ENCODE results near the gene RXYLT1.

RXYLT1 gene

DNA sequence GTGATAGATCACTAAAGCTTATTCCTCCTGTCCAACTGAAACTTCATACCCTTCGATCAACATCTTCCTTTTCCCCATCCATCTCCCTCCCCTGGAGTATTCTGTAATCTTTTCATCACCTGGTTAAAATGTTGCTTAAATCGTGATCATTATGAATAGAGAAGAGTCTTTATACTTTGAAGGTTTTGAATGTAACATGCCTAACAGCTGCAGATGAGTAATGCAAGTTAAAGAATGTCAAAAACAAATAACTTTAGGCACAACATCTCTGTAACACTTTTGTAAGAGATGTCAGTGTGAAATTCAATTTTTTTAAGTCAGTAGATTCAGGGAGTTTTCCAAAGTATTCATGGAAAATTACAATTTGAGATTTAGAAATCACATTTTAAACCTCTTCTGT is 25.0 kb downstream of the RXYLT1 start:
- TF ChIP-seq CTBP1 (IDR thresholded peaks at IDR 0.05; ENCODE audit: borderline replicate concordance) (no peak), LEF1 (IDR thresholded peaks at IDR 0.05; ENCODE audit: borderline replicate concordance) (no peak), FOXM1 (IDR thresholded peaks at IDR 0.05; ENCODE audit: borderline replicate concordance) (no peak), ELF4 (IDR thresholded peaks at IDR 0.05) (no peak), ARNT (IDR thresholded peaks at IDR 0.05) (no peak), SP1 (IDR thresholded peaks at IDR 0.05) (no peak), SUZ12 (IDR thresholded peaks at IDR 0.05) (no peak), ZNF384 (IDR thresholded peaks at IDR 0.05) (no peak), FOXA1 (IDR thresholded peaks at IDR 0.05) (no peak), L3MBTL2 (conservative IDR thresholded peaks at IDR 0.05) (no peak), FOXK2 (IDR thresholded peaks at IDR 0.05) (no peak), HDGF (IDR thresholded peaks at IDR 0.05; ENCODE audit: borderline replicate concordance) (no peak)
- TF ChIP-seq, protein P1, sequence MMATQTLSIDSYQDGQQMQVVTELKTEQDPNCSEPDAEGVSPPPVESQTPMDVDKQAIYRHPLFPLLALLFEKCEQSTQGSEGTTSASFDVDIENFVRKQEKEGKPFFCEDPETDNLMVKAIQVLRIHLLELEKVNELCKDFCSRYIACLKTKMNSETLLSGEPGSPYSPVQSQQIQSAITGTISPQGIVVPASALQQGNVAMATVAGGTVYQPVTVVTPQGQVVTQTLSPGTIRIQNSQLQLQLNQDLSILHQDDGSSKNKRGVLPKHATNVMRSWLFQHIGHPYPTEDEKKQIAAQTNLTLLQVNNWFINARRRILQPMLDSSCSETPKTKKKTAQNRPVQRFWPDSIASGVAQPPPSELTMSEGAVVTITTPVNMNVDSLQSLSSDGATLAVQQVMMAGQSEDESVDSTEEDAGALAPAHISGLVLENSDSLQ (IDR thresholded peaks at IDR 0.05) = no peak
- CTCF ChIA-PET = no interaction called here
- DNase-seq (ENCODE audit: extremely low spot score) = no peak
- POLR2A ChIA-PET = no interaction called here

DNA sequence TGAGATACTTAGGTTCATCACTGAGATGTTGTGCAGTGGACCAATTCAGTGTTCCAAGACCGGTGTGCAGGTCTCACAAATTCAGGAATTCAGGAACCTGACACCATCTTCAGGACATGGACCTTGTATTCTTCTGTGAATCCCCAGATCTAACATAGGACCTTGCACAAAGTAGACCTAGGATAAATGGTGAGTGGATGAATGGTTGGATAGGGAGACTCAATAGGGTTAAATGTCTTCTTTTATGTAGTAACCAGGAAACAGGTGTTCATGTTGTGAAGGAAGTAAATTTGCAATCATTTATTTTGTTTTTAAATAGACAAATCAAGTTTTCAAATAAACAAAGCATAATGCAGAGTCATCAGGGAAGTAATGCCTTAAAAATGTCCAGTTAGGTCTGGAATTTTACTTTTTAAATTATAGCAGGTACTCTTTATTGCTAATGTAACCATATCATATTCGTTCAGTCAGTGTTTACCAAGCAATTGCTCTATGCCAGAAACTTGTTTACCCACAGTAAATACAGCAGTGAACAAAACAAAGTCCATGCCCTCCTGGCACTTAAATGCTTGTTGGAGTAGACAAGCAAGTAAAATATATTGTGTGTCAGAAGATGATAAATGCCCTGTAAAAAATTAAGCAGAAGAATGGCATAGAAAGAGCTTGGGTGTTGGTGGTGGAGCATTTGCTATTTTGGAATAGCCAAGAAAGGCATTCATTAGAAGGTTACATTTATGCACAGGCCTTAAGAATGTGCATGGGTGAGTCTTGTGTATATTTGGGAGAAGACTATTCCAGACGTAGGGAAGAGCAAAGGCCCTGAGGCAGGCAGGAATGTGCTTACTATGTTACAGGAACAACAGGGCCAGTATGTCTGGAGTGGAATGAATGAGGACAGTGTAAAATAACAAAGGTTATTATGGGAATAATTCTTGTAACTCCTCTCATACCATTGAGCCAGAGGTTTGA is 26.3 kb downstream of the RXYLT1 start:
- ChIA-PET CTCF (no interaction called here), POLR2A (no interaction called here)
- TF ChIP-seq ELF4 (IDR thresholded peaks at IDR 0.05) (no peak), HDGF (IDR thresholded peaks at IDR 0.05; ENCODE audit: borderline replicate concordance) (no peak), LEF1 (IDR thresholded peaks at IDR 0.05; ENCODE audit: borderline replicate concordance) (no peak), SUZ12 (IDR thresholded peaks at IDR 0.05) (no peak), ARNT (IDR thresholded peaks at IDR 0.05) (no peak), ZNF384 (IDR thresholded peaks at IDR 0.05) (no peak), L3MBTL2 (conservative IDR thresholded peaks at IDR 0.05) (no peak), NFRKB (IDR thresholded peaks at IDR 0.05) (no peak), SP1 (IDR thresholded peaks at IDR 0.05) (no peak), FOXA1 (IDR thresholded peaks at IDR 0.05) (no peak)
- TF ChIP-seq, protein P1 (IDR thresholded peaks at IDR 0.05) = no peak
- DNase-seq (ENCODE audit: extremely low spot score) = no peak

DNA sequence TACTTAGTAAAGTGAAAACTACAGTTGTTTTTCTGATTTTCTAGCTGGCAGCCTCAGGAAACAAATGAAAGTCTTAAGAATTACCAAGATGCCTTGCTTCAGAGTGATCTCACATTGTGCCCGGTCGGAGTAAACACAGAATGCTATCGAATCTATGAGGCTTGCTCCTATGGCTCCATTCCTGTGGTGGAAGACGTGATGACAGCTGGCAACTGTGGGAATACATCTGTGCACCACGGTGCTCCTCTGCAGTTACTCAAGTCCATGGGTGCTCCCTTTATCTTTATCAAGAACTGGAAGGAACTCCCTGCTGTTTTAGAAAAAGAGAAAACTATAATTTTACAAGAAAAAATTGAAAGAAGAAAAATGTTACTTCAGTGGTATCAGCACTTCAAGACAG is 28.9 kb downstream of the RXYLT1 start:
- TF ChIP-seq BHLHE40 (IDR thresholded peaks at IDR 0.05; ENCODE audit: borderline replicate concordance) (no peak), SUZ12 (IDR thresholded peaks at IDR 0.05) (no peak), HDGF (IDR thresholded peaks at IDR 0.05; ENCODE audit: borderline replicate concordance) (no peak), ARNT (IDR thresholded peaks at IDR 0.05) (no peak), LEF1 (IDR thresholded peaks at IDR 0.05; ENCODE audit: borderline replicate concordance) (no peak)
- TF ChIP-seq, protein P1 (IDR thresholded peaks at IDR 0.05) = no peak
- no peak for DNase-seq (ENCODE audit: extremely low spot score)
- POLR2A ChIA-PET = no interaction called here
- CTCF ChIA-PET = no interaction called here

DNA sequence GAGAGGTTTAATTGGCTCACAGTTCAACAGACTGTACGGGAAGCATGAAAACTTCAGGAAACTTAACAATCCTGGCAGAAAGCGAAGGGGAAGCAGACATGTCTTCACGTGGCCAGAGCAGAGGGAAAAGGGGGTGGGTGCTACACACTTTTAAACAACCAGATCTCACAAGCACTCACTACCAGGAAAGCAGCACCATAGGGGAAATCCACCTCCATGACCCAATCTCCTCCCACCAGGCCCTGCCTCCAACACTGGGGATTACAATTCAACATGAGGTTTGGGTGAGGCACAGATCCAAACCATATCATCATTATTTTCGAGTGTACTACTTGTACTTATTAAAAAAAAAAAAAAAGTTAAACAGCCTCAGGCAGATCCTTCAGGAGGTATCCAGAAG is 29.9 kb downstream of the RXYLT1 start:
- TF ChIP-seq SUZ12 (IDR thresholded peaks at IDR 0.05) = no peak
- TF ChIP-seq SP1 (IDR thresholded peaks at IDR 0.05) = no peak
- TF ChIP-seq FOXA1 (IDR thresholded peaks at IDR 0.05) = no peak
- no peak for TF ChIP-seq BHLHE40 (IDR thresholded peaks at IDR 0.05; ENCODE audit: borderline replicate concordance)
- no peak for TF ChIP-seq TARDBP (IDR thresholded peaks at IDR 0.05)
- TF ChIP-seq HDGF (IDR thresholded peaks at IDR 0.05; ENCODE audit: borderline replicate concordance) = no peak
- no peak for TF ChIP-seq ZNF384 (IDR thresholded peaks at IDR 0.05)
- TF ChIP-seq L3MBTL2 (conservative IDR thresholded peaks at IDR 0.05) = no peak
- TF ChIP-seq, protein P1 (IDR thresholded peaks at IDR 0.05) = no peak
- DNase-seq (ENCODE audit: extremely low spot score) = no peak
- POLR2A ChIA-PET = no interaction called here
- CTCF ChIA-PET = no interaction called here

DNA sequence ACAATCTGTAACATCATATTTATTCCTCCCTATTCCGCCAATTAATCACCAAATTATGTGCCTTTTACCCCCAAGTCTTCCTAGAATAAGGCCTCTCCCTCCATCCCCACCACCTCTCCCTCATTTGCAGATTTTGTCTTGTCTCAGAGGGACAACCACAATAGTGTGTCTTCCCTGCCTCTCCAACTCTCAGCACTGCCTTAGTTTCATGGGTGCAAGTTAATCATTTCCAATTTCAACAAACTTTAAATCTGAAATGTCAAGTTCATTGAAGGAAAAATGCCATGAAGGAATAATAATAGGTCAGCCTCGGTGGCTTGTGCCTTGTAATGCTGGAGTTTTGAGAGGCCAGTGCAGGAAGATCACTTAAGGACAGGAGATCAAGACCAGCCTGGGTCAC is 31.6 kb downstream of the RXYLT1 start:
- ChIA-PET CTCF (no interaction called here), POLR2A (no interaction called here)
- TF ChIP-seq LEF1 (IDR thresholded peaks at IDR 0.05; ENCODE audit: borderline replicate concordance) (no peak), FOXA1 (IDR thresholded peaks at IDR 0.05) (no peak), CTBP1 (IDR thresholded peaks at IDR 0.05; ENCODE audit: borderline replicate concordance) (no peak), BHLHE40 (IDR thresholded peaks at IDR 0.05; ENCODE audit: borderline replicate concordance) (no peak), ARNT (IDR thresholded peaks at IDR 0.05) (no peak), NFRKB (IDR thresholded peaks at IDR 0.05) (no peak), SUZ12 (IDR thresholded peaks at IDR 0.05) (no peak), ZNF384 (IDR thresholded peaks at IDR 0.05) (no peak), FOXM1 (IDR thresholded peaks at IDR 0.05; ENCODE audit: borderline replicate concordance) (no peak), ELF4 (IDR thresholded peaks at IDR 0.05) (no peak), SP1 (IDR thresholded peaks at IDR 0.05) (no peak), FOXK2 (IDR thresholded peaks at IDR 0.05) (no peak), TARDBP (IDR thresholded peaks at IDR 0.05) (no peak), HDGF (IDR thresholded peaks at IDR 0.05; ENCODE audit: borderline replicate concordance) (no peak), L3MBTL2 (conservative IDR thresholded peaks at IDR 0.05) (no peak)
- TF ChIP-seq, protein P1 (IDR thresholded peaks at IDR 0.05) = no peak
- no peak for DNase-seq (ENCODE audit: extremely low spot score)

Measured in HEK293T (cell line).